GM18505 (cell line): Measurements from ENCODE around the gene TLX2.
A peak's percentile ranks its signal among the peaks of the same experiment; 100 is the strongest.

ENCODE experiments used
- ATAC-seq: cut with Tn5 transposase; IDR thresholded peaks from one replicate; pipeline ENCODE4 v1.9.1; 2021; ENCODE audit not compliant: unreplicated experiment
- POLR2A ChIP-seq: IDR thresholded peaks from 4 replicates; pipeline ENCODE4 v1.6.1; 2011; ENCODE audit warnings: borderline replicate concordance; ENCODE audit not compliant: insufficient read depth, insufficient read length; ENCODE audit errors: extremely low read depth

TLX2 gene

DNA sequence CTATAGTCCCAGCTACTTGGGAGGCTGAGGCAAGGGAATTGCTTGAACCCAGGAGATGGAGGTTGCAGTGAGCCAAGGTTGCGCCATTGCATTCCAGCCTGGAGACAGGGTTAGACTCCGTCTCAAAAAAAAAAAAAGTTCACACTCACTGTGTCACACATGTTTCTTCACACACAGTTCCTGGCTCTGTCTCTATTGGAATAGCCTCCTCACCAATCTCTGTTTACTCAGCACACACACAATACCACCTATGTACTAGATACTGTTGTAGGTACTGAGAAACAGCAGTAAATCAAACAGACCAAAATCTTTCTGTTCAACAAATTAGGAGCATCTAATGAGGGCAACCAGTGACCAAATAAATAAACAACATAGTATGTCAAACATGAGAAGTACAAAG is 28.1 kb upstream of the TLX2 start:
- no peak for ATAC-seq
- no peak for TF ChIP-seq POLR2A

DNA sequence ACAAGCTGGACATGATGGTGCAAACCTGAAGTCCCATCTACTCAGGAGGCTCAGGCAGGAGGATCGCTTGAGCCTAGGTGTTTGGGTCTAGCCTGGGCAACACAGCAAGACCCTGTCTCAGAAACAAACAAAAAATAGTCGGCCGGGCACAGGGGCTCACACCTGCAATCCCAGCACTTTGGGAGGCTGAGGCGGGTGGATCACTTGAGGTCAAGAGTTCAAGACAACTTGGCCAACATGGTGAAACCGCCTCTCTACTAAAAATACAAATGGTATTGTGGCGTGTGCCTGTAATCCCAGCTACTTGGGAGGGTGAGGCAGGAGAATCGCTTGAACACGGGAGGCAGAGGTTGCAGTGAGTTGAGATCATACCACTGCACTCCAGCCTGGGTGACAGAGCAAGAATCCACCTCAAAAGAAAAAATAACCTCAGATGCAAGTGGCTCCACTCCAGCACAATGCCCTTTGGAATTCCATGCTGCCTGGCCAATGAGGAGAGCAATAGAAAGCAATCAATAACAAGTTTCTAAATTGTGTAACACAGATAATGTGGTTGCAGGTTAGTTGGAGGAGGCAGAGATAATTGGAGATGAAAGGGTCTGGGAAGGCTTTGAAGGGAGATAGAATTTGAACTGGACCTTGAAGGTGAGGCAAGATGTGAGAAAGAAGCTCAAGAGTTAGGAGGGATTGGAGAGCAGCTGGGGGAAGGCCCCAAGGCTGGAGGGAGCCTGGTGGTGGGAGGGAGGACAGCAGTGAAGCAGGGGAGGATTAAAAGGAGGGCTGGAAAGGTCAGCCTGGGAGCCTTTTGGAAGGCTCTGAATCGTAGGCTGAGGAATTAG is 25.4 kb upstream of the TLX2 start:
- ATAC-seq = no peak
- no peak for TF ChIP-seq POLR2A

- no peak for TF ChIP-seq POLR2A
- ATAC-seq = no peak
These were observed 24.3 kb upstream of the TLX2 start for GRCh38 chr2:74489906-74490305.

- ATAC-seq = no peak
- no peak for TF ChIP-seq POLR2A
These were observed 22.4 kb upstream of the TLX2 start for GRCh38 chr2:74491648-74492544.

- ATAC-seq = no peak
- TF ChIP-seq POLR2A = no peak
These were observed 20.7 kb upstream of the TLX2 start for GRCh38 chr2:74493546-74493945.

DNA sequence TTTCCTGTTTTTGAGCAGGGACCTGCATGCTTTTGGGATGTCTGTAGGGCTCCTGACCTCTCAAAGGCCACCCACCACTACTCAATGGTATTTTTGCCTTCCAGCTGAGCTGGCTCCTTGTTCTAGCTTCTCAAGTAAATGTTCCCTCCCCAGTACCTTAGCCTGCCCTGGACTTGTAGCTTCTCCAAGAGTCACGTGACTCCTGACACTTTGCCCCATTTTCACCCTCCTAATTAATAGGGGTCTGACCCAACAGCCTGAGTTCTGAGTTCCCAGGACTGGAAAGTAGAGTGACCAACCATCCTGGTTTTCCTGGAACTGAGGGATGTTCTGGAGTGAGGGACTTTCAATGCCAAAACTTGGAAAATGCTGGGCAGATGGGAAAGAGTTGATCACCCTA is 18.8 kb upstream of the TLX2 start:
- TF ChIP-seq POLR2A = no peak
- no peak for ATAC-seq

DNA sequence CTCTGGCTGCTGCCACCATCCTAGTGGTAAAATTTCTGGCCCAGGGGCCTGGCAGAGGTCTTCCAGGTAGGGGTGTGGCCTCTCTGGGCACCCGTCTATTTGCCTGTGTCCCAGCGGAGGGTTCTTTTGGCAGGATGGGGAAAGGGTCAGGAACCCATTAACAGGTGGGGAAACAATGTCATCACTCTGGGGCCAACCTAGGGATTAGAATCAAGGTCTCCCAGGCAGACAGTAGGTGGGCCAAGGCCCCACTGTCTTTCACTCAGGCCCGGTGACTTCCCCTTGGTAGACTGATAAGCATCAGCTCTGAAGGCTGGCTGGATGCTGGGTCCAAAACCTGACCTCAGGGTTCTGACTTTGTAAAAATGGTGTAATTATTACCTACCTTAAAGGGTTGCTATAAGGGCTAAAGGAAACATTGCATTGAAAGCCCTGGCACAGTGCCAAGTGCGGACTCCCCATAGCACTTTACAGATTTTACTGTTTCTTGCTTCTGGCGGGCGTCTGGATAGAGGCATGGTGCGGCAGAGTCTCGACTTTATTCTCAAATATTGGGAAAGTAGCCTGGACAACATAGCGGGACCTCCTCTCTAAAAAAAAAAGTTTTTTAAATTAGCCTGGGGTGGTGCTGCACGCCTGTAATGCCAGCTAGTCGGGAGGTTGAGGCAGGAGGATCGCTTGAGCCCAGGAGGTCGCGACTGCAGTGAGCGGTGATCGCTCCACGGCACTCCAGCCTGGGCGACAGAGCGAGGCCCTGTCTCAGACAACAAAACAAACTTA is 17.1 kb upstream of the TLX2 start:
- ATAC-seq = no peak
- TF ChIP-seq POLR2A = no peak

GRCh38 chr2:74497777-74498499 is 16.3 kb upstream of the TLX2 start:
- ATAC-seq = no peak
- TF ChIP-seq POLR2A = peak; percentile 49

DNA sequence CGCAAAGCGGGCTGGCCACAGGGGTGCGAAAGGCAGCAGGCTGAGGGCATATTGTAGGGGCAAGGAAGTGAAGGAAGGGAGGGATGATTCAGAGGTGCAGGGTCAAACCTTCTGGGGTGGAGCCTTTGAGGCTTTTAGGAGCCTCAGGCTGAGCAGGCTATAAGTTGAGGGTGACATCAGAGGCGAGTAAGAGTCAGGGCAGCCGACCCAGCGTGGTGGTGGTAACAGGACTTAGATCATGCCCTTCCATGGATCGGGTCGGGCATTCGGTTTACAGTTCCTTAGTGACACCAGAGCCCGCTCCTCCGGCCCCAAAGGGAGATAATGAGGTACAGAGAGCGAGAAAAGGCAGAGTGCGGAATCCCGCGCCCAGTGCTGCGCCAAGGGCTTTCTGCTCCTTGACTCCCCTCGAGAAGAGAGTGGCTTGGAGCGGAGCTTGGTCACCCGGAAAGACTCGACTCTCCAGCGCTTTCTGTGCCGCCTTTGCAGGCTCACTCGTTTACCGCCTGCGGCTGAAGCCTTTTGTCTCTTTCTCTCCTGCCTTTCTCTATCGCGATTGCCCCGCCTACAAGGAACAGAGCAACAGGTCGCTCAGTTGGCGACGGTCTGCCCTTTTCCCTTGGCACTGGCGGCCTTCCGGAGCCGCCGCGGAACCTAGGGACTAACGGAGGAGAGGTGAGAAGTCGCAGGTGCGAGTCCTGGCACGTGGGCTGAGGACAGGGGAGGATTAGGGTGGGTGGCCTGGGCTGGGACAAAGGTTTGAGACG is 15.6 kb upstream of the TLX2 start:
- TF ChIP-seq POLR2A = no peak
- ATAC-seq = no peak

DNA sequence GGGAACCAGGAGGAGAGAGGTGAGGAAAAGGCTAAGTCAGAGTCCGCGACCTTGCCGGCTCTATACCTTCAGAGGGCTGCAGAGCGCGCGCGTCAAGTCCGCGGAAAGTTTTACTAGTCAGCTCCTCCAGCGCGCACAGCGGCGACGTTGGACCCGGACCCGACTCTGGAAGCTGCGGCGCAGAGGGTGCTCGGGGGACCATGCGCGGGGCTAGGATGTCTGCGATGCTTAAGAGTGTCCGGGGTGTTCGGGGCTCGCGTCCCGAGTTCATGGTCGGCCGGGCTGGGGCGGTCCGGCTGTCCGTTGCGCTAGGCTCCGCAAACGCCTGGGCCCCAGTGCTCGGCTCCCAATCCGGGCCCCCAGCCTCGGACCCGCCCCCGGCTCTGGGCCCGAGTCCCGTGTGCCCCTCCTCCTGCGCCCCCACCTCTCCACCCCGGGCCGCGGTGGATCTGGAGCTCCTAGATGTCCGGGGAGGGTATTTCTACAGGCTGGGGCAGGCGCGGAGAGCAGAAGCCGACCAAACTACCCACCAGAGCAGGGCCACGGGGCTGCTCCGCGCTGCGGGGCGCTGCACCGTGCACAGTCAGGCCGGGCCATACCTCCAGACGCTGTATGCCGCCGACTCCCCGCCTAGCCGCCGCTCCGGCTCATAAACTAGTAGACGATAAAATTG is 14.8 kb upstream of the TLX2 start, which contains the start of gene LBX2:
TSS of gene LBX2 (minus strand) at position 337 of the 673 bp plus-strand sequence. CDS start at position 271, 66 bp downstream.
- no peak for ATAC-seq
- TF ChIP-seq POLR2A = no peak

- no peak for ATAC-seq
- TF ChIP-seq POLR2A = no peak
These were observed 14.2 kb upstream of the TLX2 start for GRCh38 chr2:74499940-74500577.

DNA sequence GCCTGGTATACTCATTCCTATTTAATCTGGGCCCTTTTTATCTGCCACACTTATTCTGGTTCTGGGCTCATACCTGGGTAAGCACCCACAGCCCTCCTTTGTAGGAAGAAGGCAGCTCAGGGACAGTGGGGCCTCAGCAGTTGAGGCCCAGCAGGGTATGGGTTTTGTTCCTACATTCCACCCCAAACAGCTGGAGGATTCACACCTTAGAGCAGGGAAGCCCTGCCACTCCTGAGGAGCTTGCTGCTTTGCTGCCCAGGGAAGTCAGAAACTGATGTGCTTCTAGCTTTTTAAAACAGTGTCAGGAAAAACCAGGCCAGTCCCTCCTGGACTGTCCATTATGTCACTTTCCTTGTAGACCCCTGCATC is 13.7 kb upstream of the TLX2 start:
- no peak for ATAC-seq
- TF ChIP-seq POLR2A = no peak
